CD8-positive, alpha-beta memory T cell (primary cell): ENCODE data around the gene PTK7. TPM values are rescaled to one million over a fixed set of nuclear protein-coding genes. Genes with fewer than 3 reads are reported as not detected.
"Not testable (repeated sequence)": the region's sequence is repeated elsewhere in the genome, so short reads cannot be mapped to it uniquely, and the experiment has no call there.

Experiments used
- CTCF ChIA-PET: fragments of 350-600 bp; sonication (Branson Sonifier 250); formaldehyde crosslinking; loops from one replicate; lab custom pipeline; 2021; ENCODE audit warnings: antibody characterized with exemption; lab: Charles Lee
- POLR2A ChIA-PET: fragments of 350-600 bp; sonication (Branson Sonifier 250); formaldehyde crosslinking; loops from one replicate; lab custom pipeline; 2021; ENCODE audit warnings: antibody characterized with exemption; lab: Charles Lee
- DNase-seq, 5 donors: peaks; one replicate each; pipeline versions ENCODE4 v3.0.0 to v3.0.0-alpha.2; 2020 to 2022; ENCODE audit warnings: mixed read lengths in 1 of 5
- H3K27ac ChIP-seq: one replicate; pipeline ENCODE4 v1.7.0; 2013; ENCODE audit warnings: low read depth, mild to moderate bottlenecking, low read length, moderate library complexity
- H3K27me3 ChIP-seq: 2 replicates; pipeline ENCODE4 v1.7.0; 2013; ENCODE audit warnings: low read length, mild to moderate bottlenecking; ENCODE audit not compliant: insufficient read depth, poor library complexity, severe bottlenecking
- H3K36me3 ChIP-seq: 2 replicates; pipeline ENCODE4 v1.7.0; 2013; ENCODE audit warnings: mild to moderate bottlenecking, low read length, moderate library complexity; ENCODE audit not compliant: insufficient read depth
- H3K4me1 ChIP-seq: 2 replicates; pipeline ENCODE4 v1.7.0; 2013; ENCODE audit warnings: mild to moderate bottlenecking, low read length, moderate library complexity; ENCODE audit not compliant: insufficient read depth
- H3K4me3 ChIP-seq: 2 replicates; pipeline ENCODE4 v1.7.0; 2013; ENCODE audit warnings: mild to moderate bottlenecking, low read length
- H3K9me3 ChIP-seq: 2 replicates; pipeline ENCODE4 v1.7.0; 2013; ENCODE audit warnings: mild to moderate bottlenecking, low read length
- H3K27ac Mint-ChIP-seq, 8 donors: one replicate each; pipeline ENCODE4 v1.8.0; 2020 to 2021; ENCODE audit warnings: mixed read lengths in 8 of 8, mild to moderate bottlenecking in 6 of 8, inconsistent platforms in 3 of 8, moderate library complexity in 3 of 8
- H3K27me3 Mint-ChIP-seq, 2 donors: one replicate each; pipeline ENCODE4 v1.8.0; 2020 to 2021; ENCODE audit warnings: mixed read lengths in 2 of 2, mild to moderate bottlenecking in 1 of 2, moderate library complexity in 1 of 2
- H3K36me3 Mint-ChIP-seq, 3 donors: one replicate each; pipeline ENCODE4 v1.8.0; 2020 to 2021; ENCODE audit warnings: mixed read lengths in 3 of 3, inconsistent platforms in 1 of 3, mild to moderate bottlenecking in 1 of 3
- H3K4me1 Mint-ChIP-seq, 3 donors: one replicate each; pipeline ENCODE4 v1.8.0; 2020 to 2021; ENCODE audit warnings: mixed read lengths in 3 of 3, inconsistent platforms in 1 of 3, mild to moderate bottlenecking in 1 of 3
- H3K4me3 Mint-ChIP-seq, 7 donors: one replicate each; pipeline ENCODE4 v1.8.0; 2020 to 2021; ENCODE audit warnings: mixed read lengths in 7 of 7, mild to moderate bottlenecking in 6 of 7, moderate library complexity in 4 of 7, inconsistent platforms in 2 of 7
- H3K9me3 Mint-ChIP-seq, 5 donors: one replicate each; pipeline ENCODE4 v1.8.0; 2020 to 2022; ENCODE audit warnings: mixed read lengths in 5 of 5, mild to moderate bottlenecking in 3 of 5, moderate library complexity in 2 of 5, inconsistent platforms in 1 of 5
- polyA plus RNA-seq: library from polyadenylated mRNA; unstranded; fragments of 300-500 nt; fragmentation: Illumina TruSeq; gene quantifications from one replicate; pipeline ENCODE4 v1.2.3, GENCODE V29; 2021
- total RNA-seq, 2 experiments: library from RNA; stranded (reverse); gene quantifications; one replicate each; pipeline ENCODE4 v1.2.3, GENCODE V29; 2021

PTK7 gene
- total and polyA plus RNA-seq, 3 experiments from 2014 or later = 1.6 to 1.9 (median 1.6) TPM

GRCh38 chr6:43125119-43125518, 49.0 kb downstream of the PTK7 start:
- H3K9me3 Mint-ChIP-seq = no peaks in the 10 kb centered on the region
- H3K27me3 Mint-ChIP-seq = peaks cover 6 to 9% of the 10 kb centered on the region in 2 donors
- Histone ChIP-seq H3K27ac (no peak overlapping the region), H3K4me1 (no peaks in the 10 kb centered on the region), H3K27me3 (no peaks in the 10 kb centered on the region), H3K9me3 (no peaks in the 10 kb centered on the region), H3K4me3 (no peak overlapping the region), H3K36me3 (no peaks in the 10 kb centered on the region)
- POLR2A ChIA-PET = no interaction called here
- CTCF ChIA-PET = interaction anchor here (1.2 kb wide), 1 partner anchor 11 kb away, joined by 3 read pairs; no protein-coding TSS in a partner anchor
- peak in 1 of 5 donors; percentile 26 for DNase-seq
- H3K4me3 Mint-ChIP-seq = no peak overlapping the region
- no peaks in the 10 kb centered on the region for H3K36me3 Mint-ChIP-seq
- H3K27ac Mint-ChIP-seq = no peak overlapping the region
- H3K4me1 Mint-ChIP-seq = no peaks in the 10 kb centered on the region

GRCh38 chr6:43125555-43125954, 49.4 kb downstream of the PTK7 start:
- H3K9me3 ChIP-seq = no peaks in the 10 kb centered on the region
- H3K27me3 ChIP-seq = no peaks in the 10 kb centered on the region
- H3K9me3 Mint-ChIP-seq = no peaks in the 10 kb centered on the region
- H3K4me3 ChIP-seq = no peak overlapping the region
- H3K4me1 Mint-ChIP-seq = no peaks in the 10 kb centered on the region
- H3K36me3 Mint-ChIP-seq = no peaks in the 10 kb centered on the region
- no peak overlapping the region for H3K27ac ChIP-seq
- H3K4me3 Mint-ChIP-seq = no peak overlapping the region
- no peak for DNase-seq
- H3K27me3 Mint-ChIP-seq = peaks cover 6 to 12% of the 10 kb centered on the region in 2 donors
- H3K27ac Mint-ChIP-seq = no peak overlapping the region
- no peaks in the 10 kb centered on the region for H3K4me1 ChIP-seq
- POLR2A ChIA-PET = no interaction called here
- CTCF ChIA-PET = no interaction called here
- H3K36me3 ChIP-seq = no peaks in the 10 kb centered on the region

GRCh38 chr6:43127180-43127579, 51.1 kb downstream of the PTK7 start:
- DNase-seq = no peak
- no peaks in the 10 kb centered on the region for H3K36me3 Mint-ChIP-seq
- H3K9me3 ChIP-seq = no peaks in the 10 kb centered on the region
- ChIA-PET POLR2A (no interaction called here), CTCF (interaction anchor here (1.2 kb wide), 1 partner anchor 16 kb away, joined by 4 read pairs; no protein-coding TSS in a partner anchor)
- H3K27me3 Mint-ChIP-seq = peaks cover 6 to 7% of the 10 kb centered on the region in 2 donors
- no peak overlapping the region for H3K27ac ChIP-seq
- no peaks in the 10 kb centered on the region for H3K36me3 ChIP-seq
- no peak overlapping the region for H3K27ac Mint-ChIP-seq
- no peaks in the 10 kb centered on the region for H3K9me3 Mint-ChIP-seq
- no peak overlapping the region for H3K4me3 Mint-ChIP-seq
- H3K4me1 Mint-ChIP-seq = no peaks in the 10 kb centered on the region
- no peaks in the 10 kb centered on the region for H3K4me1 ChIP-seq
- no peaks in the 10 kb centered on the region for H3K27me3 ChIP-seq
- H3K4me3 ChIP-seq = no peak overlapping the region

GRCh38 chr6:43127877-43128276, 51.8 kb downstream of the PTK7 start:
- Mint-ChIP-seq H3K27me3 (peaks cover 3 to 6% of the 10 kb centered on the region in 2 donors), H3K9me3 (no peaks in the 10 kb centered on the region), H3K4me1 (no peaks in the 10 kb centered on the region), H3K4me3 (no peak overlapping the region), H3K36me3 (no peaks in the 10 kb centered on the region), H3K27ac (no peak overlapping the region)
- no peaks in the 10 kb centered on the region for H3K36me3 ChIP-seq
- CTCF ChIA-PET = no interaction called here
- no peaks in the 10 kb centered on the region for H3K27me3 ChIP-seq
- H3K9me3 ChIP-seq = no peaks in the 10 kb centered on the region
- no peaks in the 10 kb centered on the region for H3K4me1 ChIP-seq
- no peak overlapping the region for H3K27ac ChIP-seq
- no peak for DNase-seq
- POLR2A ChIA-PET = no interaction called here
- H3K4me3 ChIP-seq = no peak overlapping the region

GRCh38 chr6:43128926-43129325, 52.8 kb downstream of the PTK7 start:
- H3K27me3 Mint-ChIP-seq = peaks cover 1 to 3% of the 10 kb centered on the region in 2 donors
- H3K9me3 Mint-ChIP-seq = no peaks in the 10 kb centered on the region
- Histone ChIP-seq H3K9me3 (no peaks in the 10 kb centered on the region), H3K4me3 (no peak overlapping the region), H3K36me3 (no peaks in the 10 kb centered on the region), H3K4me1 (no peaks in the 10 kb centered on the region), H3K27me3 (no peaks in the 10 kb centered on the region), H3K27ac (no peak overlapping the region)
- no peak overlapping the region for H3K27ac Mint-ChIP-seq
- no peak for DNase-seq
- H3K36me3 Mint-ChIP-seq = no peaks in the 10 kb centered on the region
- CTCF ChIA-PET = interaction anchor here (1.5 kb wide), 1 partner anchor 225 kb away, joined by 4 read pairs; no protein-coding TSS in a partner anchor
- POLR2A ChIA-PET = no interaction called here
- no peak overlapping the region for H3K4me3 Mint-ChIP-seq
- H3K4me1 Mint-ChIP-seq = no peaks in the 10 kb centered on the region

- peaks cover 1 to 3% of the 10 kb centered on the region in 2 donors for H3K27me3 Mint-ChIP-seq
- H3K27me3 ChIP-seq = no peaks in the 10 kb centered on the region
- H3K4me3 Mint-ChIP-seq = no peak overlapping the region
- POLR2A ChIA-PET = no interaction called here
- no peaks in the 10 kb centered on the region for H3K36me3 Mint-ChIP-seq
- H3K4me1 Mint-ChIP-seq = no peaks in the 10 kb centered on the region
- CTCF ChIA-PET = interaction anchor here (1.5 kb wide), 1 partner anchor 226 kb away, joined by 4 read pairs; no protein-coding TSS in a partner anchor
- no peak overlapping the region for H3K27ac ChIP-seq
- no peaks in the 10 kb centered on the region for H3K9me3 ChIP-seq
- H3K4me3 ChIP-seq = no peak overlapping the region
- no peaks in the 10 kb centered on the region for H3K9me3 Mint-ChIP-seq
- no peaks in the 10 kb centered on the region for H3K4me1 ChIP-seq
- no peak overlapping the region for H3K27ac Mint-ChIP-seq
- DNase-seq = no peak
- no peaks in the 10 kb centered on the region for H3K36me3 ChIP-seq
Observed at GRCh38 chr6:43129434-43130194, 53.5 kb downstream of the PTK7 start.

GRCh38 chr6:43130429-43130828, 54.3 kb downstream of the PTK7 start:
- Histone ChIP-seq H3K4me3 (no peak overlapping the region), H3K36me3 (no peaks in the 10 kb centered on the region), H3K27ac (no peak overlapping the region), H3K4me1 (no peaks in the 10 kb centered on the region), H3K9me3 (no peaks in the 10 kb centered on the region), H3K27me3 (no peaks in the 10 kb centered on the region)
- Mint-ChIP-seq H3K4me1 (no peaks in the 10 kb centered on the region), H3K27ac (no peak overlapping the region), H3K36me3 (no peaks in the 10 kb centered on the region), H3K9me3 (no peaks in the 10 kb centered on the region), H3K4me3 (no peak overlapping the region), H3K27me3 (peaks cover 1 to 3% of the 10 kb centered on the region in 2 donors)
- no peak for DNase-seq
- CTCF ChIA-PET = interaction anchor here (1.5 kb wide), 1 partner anchor 226 kb away, joined by 4 read pairs; no protein-coding TSS in a partner anchor
- POLR2A ChIA-PET = no interaction called here

GRCh38 chr6:43131379-43131778, 55.3 kb downstream of the PTK7 start:
- H3K4me1 Mint-ChIP-seq, H3K27ac ChIP-seq, H3K4me3 ChIP-seq, H3K4me3 Mint-ChIP-seq, POLR2A ChIA-PET, CTCF ChIA-PET, H3K36me3 ChIP-seq, H3K9me3 ChIP-seq, H3K36me3 Mint-ChIP-seq, H3K9me3 Mint-ChIP-seq, H3K27me3 ChIP-seq, H3K27me3 Mint-ChIP-seq, DNase-seq, H3K4me1 ChIP-seq, H3K27ac Mint-ChIP-seq: not testable (repeated sequence)
